Duodenal mucosa (tissue), 2 donors: Measurements from ENCODE around the gene OR6K6.

ENCODE experiments used
- H3K27ac ChIP-seq: one replicate; pipeline ENCODE4 v1.7.0; 2013; ENCODE audit warnings: low read depth, low read length
- H3K27me3 ChIP-seq, 2 donors: one replicate each; pipeline ENCODE4 v1.7.0; 2013; ENCODE audit warnings: low read length in 2 of 2, control low read depth in 1 of 2; ENCODE audit not compliant: insufficient read depth in 2 of 2, control insufficient read depth in 1 of 2
- H3K36me3 ChIP-seq, 2 donors: one replicate each; pipeline ENCODE4 v1.7.0; 2013; ENCODE audit warnings: low read length in 2 of 2, control low read depth in 1 of 2; ENCODE audit not compliant: insufficient read depth in 2 of 2, control insufficient read depth in 1 of 2
- H3K4me1 ChIP-seq, 2 donors: one replicate each; pipeline ENCODE4 v1.7.0; 2013; ENCODE audit warnings: low read length in 2 of 2, control low read depth in 1 of 2; ENCODE audit not compliant: insufficient read depth in 2 of 2, control insufficient read depth in 1 of 2
- H3K4me3 ChIP-seq, 2 donors: one replicate each; pipeline ENCODE4 v1.7.0; 2013; ENCODE audit warnings: low read length in 2 of 2, low read depth in 1 of 2
- H3K9ac ChIP-seq, 2 donors: one replicate each; pipeline ENCODE4 v1.7.0; 2013; ENCODE audit warnings: low read length in 2 of 2, low read depth in 1 of 2
- H3K9me3 ChIP-seq, 2 donors: one replicate each; pipeline ENCODE4 v1.7.0; 2013; ENCODE audit warnings: low read length in 2 of 2, control low read depth in 1 of 2; ENCODE audit not compliant: control insufficient read depth in 1 of 2

The OR6K6 gene

GRCh38 chr1:158754420-158754819 is at the start of gene OR6K6:
Gene OR6K6, plus strand, starts transcription at chr1:158754720. Its CDS starts 168 bp downstream, at chr1:158754888.
- H3K4me1 ChIP-seq: no peaks in the 10 kb centered on the region
- no peak within 1 kb of the TSS for H3K9ac ChIP-seq
- no peak within 1 kb of the TSS for H3K27ac ChIP-seq
- H3K4me3 ChIP-seq: no peak within 1 kb of the TSS
- H3K36me3 ChIP-seq: no peaks in the 10 kb centered on the region
- H3K9me3 ChIP-seq: no peaks in the 10 kb centered on the region
- H3K27me3 ChIP-seq: no peaks in the 10 kb centered on the region

- H3K27me3 ChIP-seq: no peaks in the 10 kb centered on the region
- H3K4me3 ChIP-seq: no peak overlapping the region
- H3K9ac ChIP-seq: no peak overlapping the region
- no peaks in the 10 kb centered on the region for H3K36me3 ChIP-seq
- no peaks in the 10 kb centered on the region for H3K4me1 ChIP-seq
- no peak overlapping the region for H3K27ac ChIP-seq
- no peaks in the 10 kb centered on the region for H3K9me3 ChIP-seq
Observed at GRCh38 chr1:158706096-158706495, 48.4 kb upstream of the OR6K6 start.

- H3K9ac ChIP-seq: no peak overlapping the region
- no peaks in the 10 kb centered on the region for H3K27me3 ChIP-seq
- H3K36me3 ChIP-seq: no peaks in the 10 kb centered on the region
- H3K4me3 ChIP-seq: no peak overlapping the region
- H3K4me1 ChIP-seq: no peaks in the 10 kb centered on the region
- H3K9me3 ChIP-seq: no peaks in the 10 kb centered on the region
- no peak overlapping the region for H3K27ac ChIP-seq
Observed at GRCh38 chr1:158711098-158711497, 43.4 kb upstream of the OR6K6 start.

- Histone ChIP-seq H3K9me3 (no peaks in the 10 kb centered on the region), H3K36me3 (no peaks in the 10 kb centered on the region), H3K9ac (no peak overlapping the region), H3K27ac (no peak overlapping the region), H3K4me1 (no peaks in the 10 kb centered on the region), H3K4me3 (no peak overlapping the region), H3K27me3 (no peaks in the 10 kb centered on the region)
Observed at GRCh38 chr1:158714754-158715153, 39.8 kb upstream of the OR6K6 start.

- Histone ChIP-seq H3K27ac (no peak overlapping the region), H3K9ac (no peak overlapping the region), H3K27me3 (no peaks in the 10 kb centered on the region), H3K36me3 (no peaks in the 10 kb centered on the region), H3K9me3 (no peaks in the 10 kb centered on the region), H3K4me3 (no peak overlapping the region), H3K4me1 (no peaks in the 10 kb centered on the region)
Observed at GRCh38 chr1:158716335-158716734, 38.2 kb upstream of the OR6K6 start.

GRCh38 chr1:158717344-158717743 is 37.2 kb upstream of the OR6K6 start:
- H3K36me3 ChIP-seq: no peaks in the 10 kb centered on the region
- H3K4me1 ChIP-seq: no peaks in the 10 kb centered on the region
- no peak overlapping the region for H3K27ac ChIP-seq
- H3K9ac ChIP-seq: no peak overlapping the region
- no peaks in the 10 kb centered on the region for H3K27me3 ChIP-seq
- no peak overlapping the region for H3K4me3 ChIP-seq
- H3K9me3 ChIP-seq: no peaks in the 10 kb centered on the region

- no peak overlapping the region for H3K27ac ChIP-seq
- H3K9me3 ChIP-seq: no peaks in the 10 kb centered on the region
- no peak overlapping the region for H3K9ac ChIP-seq
- H3K4me1 ChIP-seq: no peaks in the 10 kb centered on the region
- H3K36me3 ChIP-seq: no peaks in the 10 kb centered on the region
- no peaks in the 10 kb centered on the region for H3K27me3 ChIP-seq
- H3K4me3 ChIP-seq: no peak overlapping the region
Observed at GRCh38 chr1:158719664-158720063, 34.9 kb upstream of the OR6K6 start.

- H3K4me3 ChIP-seq: no peak within 1 kb of the TSS
- H3K27me3 ChIP-seq: no peaks in the 10 kb centered on the region
- H3K9ac ChIP-seq: no peak within 1 kb of the TSS
Observed at GRCh38 chr1:158720620-158721019, 33.9 kb upstream of the OR6K6 start, which contains the start of gene OR6K3. Gene OR6K3, minus strand, starts transcription at chr1:158720720. Its CDS starts 2,605 bp downstream, at chr1:158718115.

GRCh38 chr1:158724442-158724841 is 30.1 kb upstream of the OR6K6 start:
- H3K27ac ChIP-seq: no peak overlapping the region
- H3K9ac ChIP-seq: no peak overlapping the region

More at GRCh38 chr1:158720620-158721019, 33.9 kb upstream of the OR6K6 start, which contains the start of gene OR6K3:
- Histone ChIP-seq H3K27ac (no peak within 1 kb of the TSS), H3K9me3 (no peaks in the 10 kb centered on the region), H3K4me1 (no peaks in the 10 kb centered on the region), H3K36me3 (no peaks in the 10 kb centered on the region)

GRCh38 chr1:158728510-158729225 is 25.9 kb upstream of the OR6K6 start:
- no peaks in the 10 kb centered on the region for H3K4me1 ChIP-seq
- H3K9me3 ChIP-seq: no peaks in the 10 kb centered on the region
- no peak overlapping the region for H3K27ac ChIP-seq
- H3K9ac ChIP-seq: no peak overlapping the region
- H3K36me3 ChIP-seq: no peaks in the 10 kb centered on the region
- H3K4me3 ChIP-seq: no peak overlapping the region
- no peaks in the 10 kb centered on the region for H3K27me3 ChIP-seq

More at GRCh38 chr1:158724442-158724841, 30.1 kb upstream of the OR6K6 start:
- no peaks in the 10 kb centered on the region for H3K9me3 ChIP-seq
- H3K4me3 ChIP-seq: no peak overlapping the region
- no peaks in the 10 kb centered on the region for H3K4me1 ChIP-seq
- no peaks in the 10 kb centered on the region for H3K36me3 ChIP-seq
- H3K27me3 ChIP-seq: no peaks in the 10 kb centered on the region
